ENCODE measurements around the gene EPHA10.

Gene EPHA10

GRCh38 chr1:37746806-37747205 is 18.1 kb downstream of the EPHA10 start (continued):
- TF ChIP-seq SP7 (tag by site-specific recombination; IDR thresholded peaks at IDR 0.05) (no peak), KLF16 (tag by site-specific recombination; IDR thresholded peaks at IDR 0.05) (no peak), ZNF501 (tag by site-specific recombination; IDR thresholded peaks at IDR 0.05) (no peak), ZNF707 (tag by site-specific recombination; IDR thresholded peaks at IDR 0.05) (no peak), ZNF555 (tag by site-specific recombination; conservative IDR thresholded peaks at IDR 0.05) (no peak), ZNF350 (tag by site-specific recombination; IDR thresholded peaks at IDR 0.05) (no peak)

- Histone ChIP-seq H3K36me3 (ENCODE audit: control insufficient read depth in 2 of 2, insufficient read depth in 1 of 2, low read length in 2 of 2) (no peaks in the 10 kb centered on the region), H3K27ac (ENCODE audit: extremely low read depth, low read depth, low read length) (no peak overlapping the region), H3K4me1 (ENCODE audit: control insufficient read depth, insufficient read depth, low read length) (0 out of 2 replicates have a peak, but pooled peaks cover 3% of the 10 kb centered on the region), H3K9me3 (ENCODE audit: control insufficient read depth, insufficient read depth, low read depth, low read length) (no peaks in the 10 kb centered on the region), H3K4me3 (ENCODE audit: low read depth, low read length) (no peak overlapping the region)
- TF ChIP-seq ZNF530 (tag by site-specific recombination; IDR thresholded peaks at IDR 0.05; ENCODE audit: low read depth): no peak
- TF ChIP-seq, protein P1, sequence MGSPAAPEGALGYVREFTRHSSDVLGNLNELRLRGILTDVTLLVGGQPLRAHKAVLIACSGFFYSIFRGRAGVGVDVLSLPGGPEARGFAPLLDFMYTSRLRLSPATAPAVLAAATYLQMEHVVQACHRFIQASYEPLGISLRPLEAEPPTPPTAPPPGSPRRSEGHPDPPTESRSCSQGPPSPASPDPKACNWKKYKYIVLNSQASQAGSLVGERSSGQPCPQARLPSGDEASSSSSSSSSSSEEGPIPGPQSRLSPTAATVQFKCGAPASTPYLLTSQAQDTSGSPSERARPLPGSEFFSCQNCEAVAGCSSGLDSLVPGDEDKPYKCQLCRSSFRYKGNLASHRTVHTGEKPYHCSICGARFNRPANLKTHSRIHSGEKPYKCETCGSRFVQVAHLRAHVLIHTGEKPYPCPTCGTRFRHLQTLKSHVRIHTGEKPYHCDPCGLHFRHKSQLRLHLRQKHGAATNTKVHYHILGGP (tag by site-specific recombination; IDR thresholded peaks at IDR 0.05): peak; percentile 47; the same call in 1 of the 2 replicates
- no peak for TF ChIP-seq ZNF391 (tag by site-specific recombination; IDR thresholded peaks at IDR 0.05; ENCODE audit: borderline replicate concordance, low read depth)
- TF ChIP-seq ZNF654 (tag by site-specific recombination; IDR thresholded peaks at IDR 0.05; ENCODE audit: low read depth): no peak
- TF ChIP-seq ZNF140 (tag by site-specific recombination; IDR thresholded peaks at IDR 0.05): no peak
- no peak for TF ChIP-seq ZNF510 (tag by site-specific recombination; IDR thresholded peaks at IDR 0.05; ENCODE audit: insufficient replicate concordance)
- TF ChIP-seq SETDB1 (IDR thresholded peaks at IDR 0.05; ENCODE audit: insufficient read length, low read length): no peak
- TF ChIP-seq HOXD13 (CRISPR knock-in tag; IDR thresholded peaks at IDR 0.05; ENCODE audit: borderline replicate concordance): no peak
- TF ChIP-seq ZNF280C (tag by site-specific recombination; IDR thresholded peaks at IDR 0.05): no peak
- CTCF ChIA-PET: interaction anchor here (0.6 to 1.4 kb wide), 6 partner anchors 8 to 306 kb away, joined by 3 to 4 read pairs (median 3); no protein-coding TSS in a partner anchor
- POLR2A ChIA-PET: interaction anchor here (0.5 to 1.3 kb wide), 3 partner anchors 51 to 66 kb away, joined by 3 read pairs; partner anchors contain the start of genes C1orf122 and YRDC
Observed at GRCh38 chr1:37741662-37742061, 23.3 kb downstream of the EPHA10 start.

GRCh38 chr1:37741130-37741529 is 23.8 kb downstream of the EPHA10 start:
- H3K4me1 ChIP-seq (ENCODE audit: control insufficient read depth, insufficient read depth, low read length): 0 out of 2 replicates have a peak, but pooled peaks cover 3% of the 10 kb centered on the region
- CTCF ChIA-PET: interaction anchor here (0.7 to 1.2 kb wide), 2 partner anchors 8 to 306 kb away, joined by 3 read pairs; no protein-coding TSS in a partner anchor
- no peaks in the 10 kb centered on the region for H3K9me3 ChIP-seq (ENCODE audit: control insufficient read depth, insufficient read depth, low read depth, low read length)
- H3K36me3 ChIP-seq (ENCODE audit: control insufficient read depth in 2 of 2, insufficient read depth in 1 of 2, low read length in 2 of 2): no peaks in the 10 kb centered on the region
- no peak overlapping the region for H3K4me3 ChIP-seq (ENCODE audit: low read depth, low read length)
- H3K27ac ChIP-seq (ENCODE audit: extremely low read depth, low read depth, low read length): no peak overlapping the region
- POLR2A ChIA-PET: interaction anchor here (1.0 to 1.3 kb wide), 2 partner anchors 51 to 67 kb away, joined by 3 read pairs; partner anchors contain the start of genes C1orf122 and YRDC
- TF ChIP-seq EGR2 (tag by site-specific recombination; IDR thresholded peaks at IDR 0.05; ENCODE audit: low read depth): peak; percentile 76
- TF ChIP-seq ZNF335 (tag by site-specific recombination; conservative IDR thresholded peaks at IDR 0.05): peak; percentile 21; the same call in 1 of the 2 replicates
- TF ChIP-seq, protein P2, sequence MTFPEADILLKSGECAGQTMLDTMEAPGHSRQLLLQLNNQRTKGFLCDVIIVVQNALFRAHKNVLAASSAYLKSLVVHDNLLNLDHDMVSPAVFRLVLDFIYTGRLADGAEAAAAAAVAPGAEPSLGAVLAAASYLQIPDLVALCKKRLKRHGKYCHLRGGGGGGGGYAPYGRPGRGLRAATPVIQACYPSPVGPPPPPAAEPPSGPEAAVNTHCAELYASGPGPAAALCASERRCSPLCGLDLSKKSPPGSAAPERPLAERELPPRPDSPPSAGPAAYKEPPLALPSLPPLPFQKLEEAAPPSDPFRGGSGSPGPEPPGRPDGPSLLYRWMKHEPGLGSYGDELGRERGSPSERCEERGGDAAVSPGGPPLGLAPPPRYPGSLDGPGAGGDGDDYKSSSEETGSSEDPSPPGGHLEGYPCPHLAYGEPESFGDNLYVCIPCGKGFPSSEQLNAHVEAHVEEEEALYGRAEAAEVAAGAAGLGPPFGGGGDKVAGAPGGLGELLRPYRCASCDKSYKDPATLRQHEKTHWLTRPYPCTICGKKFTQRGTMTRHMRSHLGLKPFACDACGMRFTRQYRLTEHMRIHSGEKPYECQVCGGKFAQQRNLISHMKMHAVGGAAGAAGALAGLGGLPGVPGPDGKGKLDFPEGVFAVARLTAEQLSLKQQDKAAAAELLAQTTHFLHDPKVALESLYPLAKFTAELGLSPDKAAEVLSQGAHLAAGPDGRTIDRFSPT (tag by site-specific recombination; IDR thresholded peaks at IDR 0.05): peak; percentile 29; the same call in 1 of the 2 replicates
- peak; percentile 61 for TF ChIP-seq ZEB2 (tag by site-specific recombination; IDR thresholded peaks at IDR 0.05)
- no peak for TF ChIP-seq ZNF704 (tag by site-specific recombination; IDR thresholded peaks at IDR 0.05)
- TF ChIP-seq ZNF629 (tag by site-specific recombination; IDR thresholded peaks at IDR 0.05): peak; percentile 44; the same call in 1 of the 2 replicates
- 0 out of 2 replicates have a peak, but pooled peaks have one; percentile 18 for TF ChIP-seq ZNF184 (tag by site-specific recombination; IDR thresholded peaks at IDR 0.05)
- peak; percentile 63 for TF ChIP-seq ZBTB17 (tag by site-specific recombination; IDR thresholded peaks at IDR 0.05)
- TF ChIP-seq ZNF416 (tag by site-specific recombination; IDR thresholded peaks at IDR 0.05): no peak
- TF ChIP-seq PRDM1 (tag by site-specific recombination; IDR thresholded peaks at IDR 0.05): peak; percentile 81
- no peak for TF ChIP-seq ZNF621 (tag by site-specific recombination; IDR thresholded peaks at IDR 0.05)
- TF ChIP-seq KLF10 (tag by site-specific recombination; IDR thresholded peaks at IDR 0.05): no peak
